ENCODE results near the gene DISC1.
"Not testable (repeated sequence)": the region's sequence is repeated elsewhere in the genome, so short reads cannot be mapped to it uniquely, and the experiment has no call there.

DISC1 gene

DNA sequence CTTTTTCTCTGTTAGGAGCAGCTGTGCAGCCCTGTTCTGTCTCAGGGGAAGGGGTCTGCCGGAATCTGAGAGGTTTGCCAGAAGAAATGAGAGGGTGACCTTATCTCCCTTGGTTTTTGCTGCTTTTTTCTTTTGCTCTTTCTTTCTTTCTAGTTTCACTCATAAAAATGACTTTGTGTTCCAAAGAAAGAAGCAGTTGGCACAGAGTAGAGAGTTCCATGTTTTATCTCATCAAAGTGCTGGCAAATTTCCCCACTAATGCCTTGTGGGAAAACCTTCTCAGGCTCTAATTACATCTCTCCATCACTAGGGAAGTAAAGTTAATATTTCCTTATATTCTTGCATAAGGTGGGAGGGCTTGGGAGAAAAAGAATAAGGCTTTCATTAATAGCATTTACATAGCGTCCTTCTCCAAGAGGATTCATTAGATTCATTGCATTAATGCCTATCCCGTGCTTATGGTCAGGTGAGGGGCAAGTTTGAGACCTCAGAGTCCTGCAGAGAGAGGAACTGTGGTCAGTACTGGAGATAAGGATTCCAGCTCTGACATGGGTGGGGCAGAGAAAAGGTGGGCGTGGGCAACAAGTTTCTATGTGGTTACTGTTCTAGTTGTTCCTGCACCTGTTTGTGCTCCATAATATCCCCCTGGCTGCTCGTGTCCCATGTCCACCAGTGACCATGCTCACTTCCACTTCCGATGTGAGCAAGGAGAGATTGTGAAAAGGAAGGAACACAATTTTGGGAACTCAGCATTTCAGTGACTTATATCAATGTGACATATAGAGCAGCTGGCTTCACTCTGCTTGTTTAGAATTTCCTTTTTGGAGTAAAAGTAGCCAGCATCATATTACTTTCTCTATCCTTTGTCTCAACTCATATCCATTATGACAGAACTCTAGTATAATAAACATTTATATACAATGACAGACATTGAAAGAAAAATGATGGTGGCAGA lies 79.5 kb downstream of the DISC1 start:
- DNase-seq, result no peak

DNA sequence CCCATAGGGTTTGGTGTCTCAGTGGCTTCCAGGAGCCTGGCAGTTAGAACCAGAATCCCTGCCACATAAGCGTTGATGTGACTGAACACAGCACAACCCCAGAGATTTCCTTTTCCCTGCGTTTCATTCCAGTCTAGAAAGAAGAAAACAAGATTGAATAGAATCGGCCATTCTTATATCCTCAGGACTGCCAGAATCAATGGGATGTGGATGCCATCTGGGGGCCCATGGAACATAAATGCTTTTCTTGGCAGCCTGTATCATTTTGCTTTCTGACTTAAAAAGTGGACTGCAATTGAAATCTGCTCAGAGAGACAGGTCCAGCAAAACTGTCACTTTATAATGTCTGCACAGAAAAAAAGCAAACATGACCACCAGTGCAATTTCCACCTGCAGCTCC lies 80.3 kb downstream of the DISC1 start:
- DNase-seq, result no peak

- no peak for DNase-seq
Measured at GRCh38 chr1:231707407-231707806, 80.8 kb downstream of the DISC1 start.

DNA sequence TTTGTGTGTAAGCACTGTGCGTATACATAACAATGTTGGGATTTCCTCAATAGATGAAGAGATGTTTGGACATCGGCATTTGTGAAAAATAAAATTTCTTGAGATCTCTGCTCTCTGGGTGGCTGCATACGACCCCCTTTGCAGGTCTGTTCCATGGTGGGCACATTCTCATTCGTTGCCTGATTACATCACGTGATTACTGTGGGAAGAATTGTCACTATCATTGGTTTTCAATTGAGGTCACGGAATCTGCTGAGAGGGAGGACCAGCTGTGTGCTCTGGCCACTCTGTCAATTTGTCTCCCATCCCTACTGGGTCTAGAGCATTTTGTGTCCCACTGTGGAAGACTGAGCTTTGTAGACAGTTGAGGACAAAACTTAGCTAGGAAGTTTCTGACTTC lies 81.8 kb downstream of the DISC1 start:
- DNase-seq, result no peak

- no peak for DNase-seq
Measured at GRCh38 chr1:231714440-231714839, 87.8 kb downstream of the DISC1 start.

- no peak for DNase-seq
Measured at GRCh38 chr1:231715816-231716722, 89.5 kb downstream of the DISC1 start.

- DNase-seq, result no peak
Measured at GRCh38 chr1:231716879-231717278, 90.3 kb downstream of the DISC1 start.

- DNase-seq, result no peak
Measured at GRCh38 chr1:231719485-231720183, 93.0 kb downstream of the DISC1 start.

GRCh38 chr1:231720652-231721325 lies 94.2 kb downstream of the DISC1 start:
- DNase-seq, result no peak

DNA sequence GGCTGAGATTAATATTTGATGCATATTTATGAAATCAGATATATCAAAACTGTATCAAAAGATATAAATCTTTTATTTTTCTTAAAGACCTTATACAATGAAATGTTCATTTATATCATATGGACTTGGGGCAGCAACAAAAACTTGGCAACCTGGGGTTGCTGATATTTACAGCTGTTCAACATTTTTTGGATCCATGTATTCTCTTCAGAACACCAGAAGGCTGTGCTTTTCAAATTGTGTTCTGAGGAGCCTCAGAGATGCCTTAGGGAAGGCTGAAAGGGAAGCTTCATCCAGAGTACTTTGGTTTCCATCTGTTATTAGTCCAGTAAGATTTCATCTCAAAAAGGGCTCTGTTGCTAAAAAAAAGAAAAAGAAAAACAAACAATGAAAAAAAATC lies 94.8 kb downstream of the DISC1 start:
- no peak for DNase-seq

- no peak for DNase-seq
Measured at GRCh38 chr1:231722356-231722755, 95.8 kb downstream of the DISC1 start.

DNA sequence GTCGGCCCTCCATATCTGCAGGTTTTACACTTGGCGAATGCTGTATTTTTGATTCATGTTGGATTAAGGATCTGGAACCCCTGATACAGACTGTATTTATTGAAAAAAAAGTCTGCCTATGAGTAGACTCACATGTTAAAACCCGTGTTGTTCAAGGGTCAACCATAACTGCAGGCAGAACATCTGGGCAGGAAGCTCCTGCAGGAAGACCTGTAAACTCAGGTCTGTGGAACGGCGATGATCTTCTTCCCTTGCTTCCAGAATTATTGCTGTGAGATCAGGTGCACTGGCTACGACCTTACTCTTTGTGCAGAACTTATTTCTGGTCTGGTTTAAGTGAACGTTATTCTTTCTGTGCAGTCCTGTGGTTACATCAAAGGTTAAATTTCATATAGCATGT lies 96.6 kb downstream of the DISC1 start:
- no peak for DNase-seq

GRCh38 chr1:231724041-231724440 lies 97.5 kb downstream of the DISC1 start:
- DNase-seq, result no peak

DNA sequence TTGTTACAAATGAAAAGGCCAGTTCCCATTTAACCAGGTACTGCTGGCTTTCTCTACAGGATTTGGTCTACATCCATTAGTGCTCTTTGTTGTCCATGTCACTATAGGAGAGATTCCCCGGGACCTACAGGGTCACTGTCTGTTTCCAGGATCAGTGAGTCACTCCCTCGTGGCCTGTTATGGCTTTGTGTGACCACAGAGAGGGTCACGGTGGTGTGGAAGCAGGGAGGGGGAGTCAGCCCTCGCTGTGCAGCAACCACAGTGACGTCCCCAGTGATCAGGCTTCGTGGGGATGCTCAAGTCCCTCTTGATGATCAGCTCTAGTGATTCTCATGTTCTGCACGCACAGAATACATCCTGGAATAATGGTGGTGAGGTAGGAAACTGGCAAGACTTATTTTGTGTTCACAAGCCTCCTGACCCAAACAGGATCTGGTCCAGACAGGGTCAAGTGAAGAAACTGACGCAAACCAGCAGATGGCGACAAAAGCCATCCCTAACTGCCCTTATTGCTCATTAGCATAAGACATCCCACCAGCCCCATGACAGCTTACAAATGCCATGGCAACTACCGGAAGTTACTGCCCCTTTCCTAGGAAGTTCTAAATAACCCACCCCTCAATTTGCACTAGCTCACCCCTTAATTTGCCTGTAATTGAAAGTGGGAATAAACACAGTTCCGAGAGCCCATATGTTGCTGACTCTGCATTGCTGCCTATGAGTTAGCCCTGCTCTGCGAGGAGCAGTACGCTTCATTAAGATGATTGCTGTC lies 98.5 kb downstream of the DISC1 start:
- DNase-seq, result no peak

GRCh38 chr1:231727171-231727570 lies 100.6 kb downstream of the DISC1 start:
- no peak for DNase-seq

DNA sequence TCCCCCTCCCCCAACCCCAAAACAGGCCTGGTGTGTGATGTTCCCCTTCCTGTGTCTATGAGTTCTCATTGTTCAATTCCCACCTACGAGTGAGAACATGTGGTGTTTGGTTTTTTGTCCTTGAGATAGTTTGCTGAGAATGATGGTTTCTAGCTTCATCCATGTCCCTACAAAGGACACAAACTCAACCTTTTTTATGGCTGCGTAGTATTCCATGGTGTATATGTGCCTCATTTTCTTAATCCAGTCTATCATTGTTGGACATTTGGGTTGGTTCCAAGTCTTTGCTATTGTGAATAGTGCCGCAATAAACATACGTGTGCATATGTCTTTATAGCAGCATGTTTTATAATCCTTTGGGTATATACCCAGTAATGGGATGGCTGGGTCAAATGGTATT lies 102.4 kb downstream of the DISC1 start:
- DNase-seq, result not testable (repeated sequence)

- no peak for DNase-seq
Measured at GRCh38 chr1:231729544-231729943, 103.0 kb downstream of the DISC1 start.

DNA sequence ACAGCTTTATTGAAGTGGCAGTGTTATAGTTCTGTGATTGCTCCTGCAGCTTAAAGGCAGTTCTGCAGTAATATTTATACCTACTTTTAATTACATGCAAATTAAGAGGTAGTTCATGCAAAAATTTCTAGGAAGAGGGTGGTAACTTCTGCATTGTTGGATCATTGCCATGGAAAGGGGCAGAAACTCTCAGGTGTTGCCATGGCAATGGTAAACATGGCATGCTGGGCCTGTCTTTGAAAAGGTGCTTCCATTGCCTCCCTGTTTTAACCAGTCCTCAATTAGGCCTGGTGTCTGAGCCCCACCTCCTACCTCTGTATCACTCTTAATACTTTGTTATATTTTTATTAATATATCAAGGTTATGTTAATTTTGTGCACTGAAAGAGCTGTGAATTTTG lies 104.7 kb downstream of the DISC1 start:
- no peak for DNase-seq

DNA sequence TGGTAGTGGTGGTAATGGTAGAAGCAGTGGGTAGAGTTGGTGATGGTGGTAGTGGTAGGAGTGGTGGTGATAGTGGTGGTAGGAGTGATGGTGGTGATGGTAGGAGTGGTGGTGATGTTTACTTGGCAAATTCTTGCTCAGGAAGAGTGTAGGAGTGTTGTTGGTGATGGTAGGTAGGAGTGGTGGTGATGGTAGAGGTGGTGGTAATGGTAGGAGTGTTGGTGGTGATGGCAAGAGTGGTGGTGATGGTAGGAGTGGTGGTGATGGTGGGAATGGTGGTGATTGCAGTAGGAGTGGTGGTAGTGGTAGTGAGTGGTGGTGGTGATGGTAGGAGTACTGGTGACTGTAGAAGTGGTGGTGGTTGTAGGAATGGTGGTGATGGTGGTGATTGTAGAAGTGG lies 106.5 kb downstream of the DISC1 start:
- no peak for DNase-seq

DNA sequence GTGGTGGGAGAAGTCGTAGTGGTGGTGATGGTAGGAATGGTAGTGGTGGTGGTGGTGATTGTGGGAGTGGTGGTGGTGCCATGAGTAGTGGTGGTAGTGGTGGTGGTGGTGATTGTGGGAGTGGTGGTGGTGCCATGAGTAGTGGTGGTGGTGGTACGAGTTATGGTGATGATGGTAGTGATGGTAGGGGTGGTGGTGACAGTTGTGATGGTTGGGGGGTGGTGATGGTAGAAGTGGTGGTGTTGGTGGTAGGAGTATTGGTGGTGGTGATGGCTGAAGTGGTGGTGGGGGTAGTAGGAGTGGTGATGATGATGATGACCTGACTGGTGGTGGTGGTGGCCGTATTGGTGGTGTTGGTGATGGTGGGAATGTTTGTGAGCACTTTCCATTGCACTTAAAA lies 107.1 kb downstream of the DISC1 start:
- DNase-seq, result no peak

DNA sequence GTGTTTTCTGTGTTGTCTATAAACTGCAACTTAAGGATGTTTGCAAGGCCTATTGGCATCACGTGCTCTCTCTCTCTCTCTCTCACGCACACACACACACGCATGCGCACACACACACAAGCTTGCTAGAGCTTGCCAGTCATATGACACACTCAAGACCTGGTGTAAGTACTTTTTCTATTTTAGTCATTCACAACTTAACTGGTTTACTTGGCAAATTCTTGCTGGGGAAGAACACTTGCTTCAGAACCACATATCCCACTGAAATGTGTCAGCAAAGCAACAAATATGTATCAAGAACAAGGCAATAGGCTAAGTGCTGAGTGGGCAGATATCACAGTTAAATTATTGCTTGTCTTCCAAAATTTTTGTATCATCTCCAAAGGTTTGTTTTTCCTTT lies 107.8 kb downstream of the DISC1 start:
- DNase-seq, result no peak

GRCh38 chr1:231735411-231735810 lies 108.8 kb downstream of the DISC1 start:
- DNase-seq, result no peak
